Peyer's patch (tissue), 4 donors: ENCODE data around the gene PTGES3L. TPM values are rescaled to one million over a fixed set of nuclear protein-coding genes. Genes with fewer than 3 reads are reported as not detected.

Source experiments
- DNase-seq, 3 donors: peaks; one replicate each; pipeline ENCODE4 v3.0.0-alpha.2; 2017 to 2019
- H3K27ac ChIP-seq, 4 donors: fragments of 200-600 bp; sonication (generic); one replicate each; pipeline ENCODE4 v1.5.1; 2016 to 2019
- H3K27me3 ChIP-seq, 2 donors: fragments of 200-600 bp; sonication (generic); one replicate each; pipeline ENCODE4 v1.5.1; 2019
- H3K36me3 ChIP-seq, 3 donors: fragments of 200-600 bp; sonication (generic); one replicate each; pipeline ENCODE4 v1.5.1; 2016 to 2019
- H3K4me1 ChIP-seq, 4 donors: fragments of 200-600 bp; sonication (generic); one replicate each; pipeline ENCODE4 v1.5.1; 2016 to 2019
- H3K4me3 ChIP-seq, 4 donors: fragments of 200-600 bp; sonication (generic); 1 replicate in 3 of 4; 2 replicates in 1 of 4; pipeline ENCODE4 v1.5.1; 2016 to 2019; ENCODE audit warnings: mild to moderate bottlenecking in 1 of 4
- H3K9me3 ChIP-seq, 4 donors: fragments of 200-600 bp; sonication (generic); one replicate each; pipeline ENCODE4 v1.5.1; 2016 to 2019; ENCODE audit warnings: mild to moderate bottlenecking in 1 of 4
- POLR2A ChIP-seq, 2 donors: fragments of 450-650 bp; IDR thresholded peaks; one replicate each; pipeline ENCODE4 v1.5.1; 2017; ENCODE audit warnings: antibody characterized with exemption in 2 of 2, mild to moderate bottlenecking in 2 of 2, moderate library complexity in 2 of 2
- total RNA-seq, 4 donors: library from RNA; depleted of rRNA; stranded (reverse); fragments of >200 nt; gene quantifications; one replicate each; pipeline ENCODE4 v1.1.0, GENCODE V29; 2016
- TF ChIP-seq, protein P1 (sequence below), 6 experiments: fragments of 450-650 bp in 4 of 6; fragments of 200-600 bp in 2 of 6; sonication (generic) in 1 of 6; IDR thresholded peaks; one replicate each; pipeline ENCODE4 v1.5.1; 2017 to 2019; ENCODE audit warnings: antibody characterized with exemption in 6 of 6, mild to moderate bottlenecking in 3 of 6, moderate library complexity in 1 of 6

The PTGES3L gene
- total RNA-seq, 4 donors from 2014 or later = 1.6 to 6.9 (median 5.5) TPM; not detected in 1

DNA sequence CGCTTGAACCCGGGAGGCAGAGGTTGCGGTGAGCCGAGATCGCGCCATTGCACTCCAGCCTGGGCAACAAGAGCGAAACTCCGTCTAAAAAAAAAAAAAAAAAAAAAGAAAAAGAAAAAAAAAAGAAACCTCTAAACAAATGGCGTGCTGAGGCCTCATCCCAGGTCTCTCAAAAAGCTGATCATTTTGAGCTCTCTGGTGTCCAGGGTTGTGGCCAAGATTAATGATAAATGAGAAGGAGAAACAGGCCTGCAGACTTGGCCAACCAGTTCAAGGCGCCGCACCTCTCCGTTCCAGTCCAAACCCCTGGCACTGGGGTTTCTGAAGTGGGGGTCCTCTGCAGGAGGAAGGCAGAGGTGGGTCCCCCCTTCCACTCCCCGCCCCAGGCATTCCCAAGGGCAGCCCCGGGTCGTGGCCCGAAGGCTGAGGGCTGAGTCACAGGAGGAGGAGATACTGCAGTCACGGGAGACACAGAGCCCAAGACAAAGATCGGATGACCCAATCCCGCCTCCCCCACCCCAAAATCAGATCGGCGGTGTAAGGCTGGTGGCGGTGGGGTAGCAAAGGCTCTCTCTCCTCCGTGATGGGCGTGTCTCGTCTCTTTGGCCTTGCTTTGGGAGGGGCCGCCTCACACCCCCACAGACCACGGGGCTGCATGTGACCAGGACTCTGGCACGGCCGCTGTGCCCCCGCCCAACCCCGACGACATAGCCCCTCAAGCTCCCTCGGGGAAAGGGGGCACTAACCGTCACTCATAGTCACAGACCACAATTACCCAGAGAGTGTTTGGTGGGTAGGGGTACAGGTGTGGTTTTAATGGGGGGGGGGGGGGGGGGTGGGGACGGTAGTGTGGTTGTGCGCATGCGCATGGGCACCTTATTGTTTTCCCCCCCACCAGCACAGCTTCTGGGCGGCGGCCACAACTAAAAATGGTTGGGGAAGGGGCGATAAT lies 41.2 kb upstream of the PTGES3L start:
- peak overlapping the region; percentile 73 to 94 (median 86) for H3K4me3 ChIP-seq
- peaks cover 0 to 47% (median 5%) of the 10 kb centered on the region in 4 donors for H3K4me1 ChIP-seq
- DNase-seq = peak; percentile 51 to 78 (median 70)

DNA sequence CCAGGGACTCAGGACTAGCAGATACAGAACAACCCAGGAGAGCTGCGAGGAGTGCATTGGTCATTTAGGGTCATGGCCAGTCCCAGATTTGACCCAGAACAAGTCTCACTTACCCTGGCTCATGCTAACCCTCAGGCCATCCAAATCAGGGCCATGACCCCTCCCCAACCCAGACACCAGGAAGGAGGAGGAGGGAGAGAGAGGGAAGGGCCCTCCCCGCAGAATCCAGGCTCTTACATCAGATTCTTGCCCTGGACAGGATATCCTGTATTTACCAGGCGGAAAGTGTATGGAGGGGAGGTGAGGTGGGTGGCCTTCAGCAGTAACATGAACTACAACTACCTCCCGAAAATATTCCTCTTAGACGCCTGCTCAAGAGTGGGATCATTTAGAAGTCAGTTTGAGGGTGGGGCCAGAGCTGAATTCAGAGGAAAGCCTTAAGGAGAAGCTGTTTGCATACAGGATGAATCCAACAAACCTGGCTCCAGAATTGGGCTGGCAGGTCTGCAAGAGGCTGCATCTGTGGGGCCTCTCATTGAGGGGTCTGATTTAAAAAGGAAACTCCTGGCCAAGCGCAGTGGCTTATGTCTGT lies 40.2 kb upstream of the PTGES3L start:
- Histone ChIP-seq H3K4me1 (peaks cover 0 to 52% (median 4%) of the 10 kb centered on the region in 4 donors), H3K36me3 (peaks cover 0 to 21% (median 0%) of the 10 kb centered on the region in 3 donors), H3K27me3 (no peaks in the 10 kb centered on the region), H3K27ac (peak overlapping the region in 3 of 4 donors; percentile 10 to 83 (median 63)), H3K9me3 (no peaks in the 10 kb centered on the region), H3K4me3 (peak overlapping the region in 1 of 4 donors; percentile 11)
- TF ChIP-seq, protein P1, sequence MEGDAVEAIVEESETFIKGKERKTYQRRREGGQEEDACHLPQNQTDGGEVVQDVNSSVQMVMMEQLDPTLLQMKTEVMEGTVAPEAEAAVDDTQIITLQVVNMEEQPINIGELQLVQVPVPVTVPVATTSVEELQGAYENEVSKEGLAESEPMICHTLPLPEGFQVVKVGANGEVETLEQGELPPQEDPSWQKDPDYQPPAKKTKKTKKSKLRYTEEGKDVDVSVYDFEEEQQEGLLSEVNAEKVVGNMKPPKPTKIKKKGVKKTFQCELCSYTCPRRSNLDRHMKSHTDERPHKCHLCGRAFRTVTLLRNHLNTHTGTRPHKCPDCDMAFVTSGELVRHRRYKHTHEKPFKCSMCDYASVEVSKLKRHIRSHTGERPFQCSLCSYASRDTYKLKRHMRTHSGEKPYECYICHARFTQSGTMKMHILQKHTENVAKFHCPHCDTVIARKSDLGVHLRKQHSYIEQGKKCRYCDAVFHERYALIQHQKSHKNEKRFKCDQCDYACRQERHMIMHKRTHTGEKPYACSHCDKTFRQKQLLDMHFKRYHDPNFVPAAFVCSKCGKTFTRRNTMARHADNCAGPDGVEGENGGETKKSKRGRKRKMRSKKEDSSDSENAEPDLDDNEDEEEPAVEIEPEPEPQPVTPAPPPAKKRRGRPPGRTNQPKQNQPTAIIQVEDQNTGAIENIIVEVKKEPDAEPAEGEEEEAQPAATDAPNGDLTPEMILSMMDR (IDR thresholded peaks at IDR 0.05) = no peak
- TF ChIP-seq POLR2A (IDR thresholded peaks at IDR 0.05) = no peak
- DNase-seq = no peak

More for the DNA sequence above, 41.2 kb upstream of the PTGES3L start:
- TF ChIP-seq POLR2A (IDR thresholded peaks at IDR 0.05) = peak in 1 of 2 donors; percentile 28
- TF ChIP-seq, protein P1 (IDR thresholded peaks at IDR 0.05) = no peak
- Histone ChIP-seq H3K36me3 (peaks cover 0 to 19% (median 0%) of the 10 kb centered on the region in 3 donors), H3K27ac (peak overlapping the region; percentile 66 to 88 (median 84)), H3K9me3 (no peaks in the 10 kb centered on the region), H3K27me3 (no peaks in the 10 kb centered on the region)

GRCh38 chr17:43019418-43019817 lies 39.5 kb upstream of the PTGES3L start:
- H3K4me3 ChIP-seq = peak overlapping the region in 1 of 4 donors; percentile 11
- H3K36me3 ChIP-seq = peaks cover 0 to 21% (median 0%) of the 10 kb centered on the region in 3 donors
- no peak for TF ChIP-seq POLR2A (IDR thresholded peaks at IDR 0.05)
- TF ChIP-seq, protein P1 (IDR thresholded peaks at IDR 0.05) = no peak
- peaks cover 0 to 48% (median 4%) of the 10 kb centered on the region in 4 donors for H3K4me1 ChIP-seq
- H3K27me3 ChIP-seq = no peaks in the 10 kb centered on the region
- peak in 1 of 3 donors; percentile 61 for DNase-seq
- H3K9me3 ChIP-seq = no peaks in the 10 kb centered on the region
- peak overlapping the region in 2 of 4 donors; percentile 63 to 83 for H3K27ac ChIP-seq

DNA sequence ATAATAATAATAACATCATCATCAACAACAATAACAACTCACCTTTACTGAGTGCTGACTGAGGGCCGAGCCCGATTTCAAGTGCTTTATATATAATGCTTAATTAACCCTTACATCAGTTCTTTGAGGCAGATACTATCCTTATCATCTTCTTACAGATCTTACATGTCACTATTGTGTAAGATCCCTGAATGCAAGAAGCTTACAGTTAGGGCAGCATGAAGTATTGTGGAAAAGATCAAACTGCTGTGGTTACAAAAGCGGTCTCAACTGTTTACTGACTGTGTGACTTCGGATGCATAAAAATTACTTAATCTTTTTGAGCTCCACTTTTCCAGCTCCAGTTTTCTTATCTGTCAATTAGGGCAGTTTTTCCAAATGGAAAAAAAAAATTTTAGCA lies 39.1 kb upstream of the PTGES3L start:
- H3K36me3 ChIP-seq = peaks cover 0 to 26% (median 0%) of the 10 kb centered on the region in 3 donors
- H3K27ac ChIP-seq = peak overlapping the region in 1 of 4 donors; percentile 83
- H3K9me3 ChIP-seq = no peaks in the 10 kb centered on the region
- DNase-seq = no peak
- H3K4me3 ChIP-seq = no peak overlapping the region
- no peaks in the 10 kb centered on the region for H3K27me3 ChIP-seq
- H3K4me1 ChIP-seq = peaks cover 0 to 47% (median 4%) of the 10 kb centered on the region in 4 donors
- TF ChIP-seq POLR2A (IDR thresholded peaks at IDR 0.05) = no peak
- TF ChIP-seq, protein P1 (IDR thresholded peaks at IDR 0.05) = no peak

DNA sequence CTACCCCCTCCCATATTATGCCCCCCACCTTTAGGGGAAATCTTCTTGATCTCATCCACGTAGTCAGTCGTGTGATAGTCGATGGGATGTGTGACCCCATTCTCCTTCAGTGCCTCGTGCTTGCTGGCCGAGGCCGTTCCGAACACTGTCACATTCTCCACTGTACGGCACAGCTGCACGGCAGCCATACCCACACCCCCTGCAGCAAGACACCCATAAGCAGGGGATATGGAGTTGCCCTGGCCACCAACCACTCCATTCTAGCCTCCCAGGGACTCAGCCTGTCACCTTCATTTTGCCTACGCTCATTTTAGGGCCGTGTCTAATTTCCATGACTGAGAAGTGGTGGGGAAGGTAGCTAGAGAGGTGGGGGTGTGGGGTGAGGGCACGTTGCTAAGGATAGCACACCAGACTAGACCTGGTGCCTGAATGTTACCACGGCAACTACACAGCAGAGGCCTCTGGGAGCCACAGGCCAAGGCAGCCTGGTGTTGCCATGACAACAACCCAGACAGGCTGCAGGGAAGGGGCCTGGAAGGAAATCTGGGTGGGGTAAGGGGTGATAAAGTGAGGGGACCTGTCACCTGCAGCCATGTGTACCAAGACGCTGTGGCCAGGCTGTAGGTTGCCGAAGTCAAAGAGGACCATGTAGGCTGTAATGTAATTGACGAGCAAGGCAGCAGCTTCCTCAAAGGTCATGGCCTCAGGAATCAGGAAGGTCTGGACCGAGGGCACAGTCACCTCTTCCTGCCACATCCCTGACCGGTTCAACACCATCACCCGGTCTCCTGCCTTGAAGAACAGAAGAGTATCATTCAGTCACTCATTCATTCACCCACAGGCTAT lies 38.4 kb upstream of the PTGES3L start:
- TF ChIP-seq POLR2A (IDR thresholded peaks at IDR 0.05) = no peak
- TF ChIP-seq, protein P1 (IDR thresholded peaks at IDR 0.05) = no peak
- Histone ChIP-seq H3K4me3 (no peak overlapping the region), H3K9me3 (no peaks in the 10 kb centered on the region), H3K4me1 (peaks cover 0 to 47% (median 4%) of the 10 kb centered on the region in 4 donors), H3K27ac (peak overlapping the region in 2 of 4 donors; percentile 12 to 83), H3K27me3 (no peaks in the 10 kb centered on the region), H3K36me3 (peaks cover 0 to 33% (median 0%) of the 10 kb centered on the region in 3 donors)
- DNase-seq = no peak
